Stimulated activated CD8-positive, alpha-beta memory T cell treated with anti-CD3 and anti-CD28 coated beads, Interleukin-12 subunit alpha, Interleukin-12 subunit beta, amount 100 ng/mL, for 4 hours (primary cell): ENCODE data around the gene NEGR1.
"Not testable (repeated sequence)": the region's sequence is repeated elsewhere in the genome, so short reads cannot be mapped to it uniquely, and the experiment has no call there.

Experiments used
- DNase-seq: peaks from one replicate; pipeline ENCODE4 v3.0.0-alpha.2; 2020; ENCODE audit warnings: low read depth

NEGR1 gene

GRCh38 chr1:71940261-71940660 is 342.1 kb downstream of the NEGR1 start:
- DNase-seq, result no peak

- DNase-seq, result no peak
These were observed 351.8 kb downstream of the NEGR1 start for GRCh38 chr1:71930511-71930910.

- DNase-seq, result no peak
These were observed 360.3 kb downstream of the NEGR1 start for GRCh38 chr1:71921935-71922559.

DNA sequence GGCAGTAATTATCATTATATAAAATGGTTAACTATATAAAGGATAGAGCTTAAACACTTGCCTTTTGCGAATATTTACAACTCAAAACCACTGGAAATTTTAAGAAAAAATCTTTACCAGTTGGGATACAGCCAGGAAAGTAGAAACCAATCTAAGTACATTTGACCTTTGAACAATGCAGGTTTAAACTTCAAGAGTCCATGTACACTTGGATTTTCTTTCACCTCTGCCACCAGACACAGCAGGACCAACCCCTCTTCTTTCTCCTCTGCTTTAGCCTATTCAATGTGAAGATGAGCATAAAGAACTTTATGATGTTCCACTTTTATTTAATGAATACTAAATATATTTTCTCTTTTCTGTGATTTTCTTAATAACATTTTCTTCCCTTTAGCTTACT is 361.1 kb downstream of the NEGR1 start:
- no peak for DNase-seq

GRCh38 chr1:71920556-71920955 is 361.8 kb downstream of the NEGR1 start:
- DNase-seq, result no peak

DNA sequence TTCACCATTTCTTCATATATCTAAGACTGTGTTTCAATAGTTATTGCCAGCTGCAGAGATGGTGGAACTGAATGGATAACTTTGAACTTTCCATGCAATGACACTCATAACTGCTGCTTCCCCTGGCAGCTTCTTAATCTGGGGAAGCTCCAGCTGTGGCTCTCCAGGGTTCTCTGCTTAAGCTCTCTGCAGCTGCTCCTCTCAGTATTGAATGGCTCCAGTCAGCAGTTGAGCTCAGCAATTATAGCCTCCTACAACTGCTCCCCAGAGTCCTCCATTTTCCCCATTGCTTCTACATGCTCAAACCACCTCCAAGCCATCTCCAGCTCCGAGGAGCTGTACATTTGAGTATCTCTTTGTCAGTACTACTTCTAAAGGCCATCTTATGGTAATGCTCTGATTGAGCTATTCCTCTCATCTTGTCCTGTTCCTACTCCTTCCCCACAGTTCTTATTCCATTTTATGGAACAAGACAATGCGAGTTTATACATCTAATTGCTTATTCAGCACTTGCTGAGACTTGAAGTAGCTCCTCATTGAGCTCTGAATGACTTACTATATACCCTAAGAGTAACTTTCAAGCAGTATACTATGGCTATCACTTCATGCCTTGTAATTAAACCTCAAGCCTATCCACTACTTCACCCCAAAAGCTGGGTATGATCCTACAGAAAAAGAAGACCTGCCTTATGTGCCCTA is 362.4 kb downstream of the NEGR1 start:
- DNase-seq, result no peak

DNA sequence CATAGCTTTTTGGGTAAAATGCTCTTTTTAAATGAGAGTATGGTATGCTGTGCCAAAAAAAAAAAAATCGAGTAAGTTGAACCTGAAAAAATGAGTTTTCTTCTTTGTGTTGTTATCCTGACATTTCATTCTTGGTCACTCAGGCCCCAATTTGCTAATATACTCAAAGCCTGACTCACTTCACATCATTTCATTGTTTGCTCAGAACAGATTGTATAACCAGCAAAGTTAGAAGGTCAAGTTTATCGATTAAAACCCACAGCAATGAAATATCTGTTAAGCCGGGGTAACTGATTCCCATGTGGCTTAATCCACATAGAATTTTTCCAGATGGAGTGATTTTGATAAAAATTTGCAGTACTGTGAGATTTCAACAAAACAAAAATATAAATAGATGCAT is 363.7 kb downstream of the NEGR1 start:
- DNase-seq, result no peak

DNA sequence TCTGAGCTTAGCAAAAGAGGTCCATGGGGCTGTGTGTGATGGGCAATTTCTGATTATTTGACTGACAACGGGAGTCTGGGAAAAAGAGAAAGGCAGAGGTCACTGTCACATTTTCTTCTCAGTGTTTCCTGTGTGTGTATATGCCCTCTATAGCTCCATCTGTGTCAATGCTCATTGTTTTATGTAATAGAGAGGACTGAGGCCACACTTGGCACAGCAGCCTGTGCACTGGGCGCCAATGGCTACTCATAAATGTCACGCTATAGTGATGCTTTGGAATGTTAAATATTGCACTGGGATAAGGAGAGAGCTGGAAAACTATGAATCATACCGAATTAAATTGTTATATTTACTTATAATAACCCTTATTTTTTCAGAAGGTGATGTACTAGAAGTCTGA is 365.4 kb downstream of the NEGR1 start:
- DNase-seq, result no peak

- no peak for DNase-seq
These were observed 367.7 kb downstream of the NEGR1 start for GRCh38 chr1:71914626-71915025.

- DNase-seq, result no peak
These were observed 373.4 kb downstream of the NEGR1 start for GRCh38 chr1:71908871-71909390.

GRCh38 chr1:71908303-71908702 is 374.0 kb downstream of the NEGR1 start:
- no peak for DNase-seq

GRCh38 chr1:71899881-71900280 is 382.5 kb downstream of the NEGR1 start:
- DNase-seq, result no peak

- not testable (repeated sequence) for DNase-seq
These were observed 394.2 kb downstream of the NEGR1 start for GRCh38 chr1:71888166-71888565.

- no peak for DNase-seq
These were observed 397.2 kb downstream of the NEGR1 start for GRCh38 chr1:71885171-71885570.

- DNase-seq, result no peak
These were observed 399.7 kb downstream of the NEGR1 start for GRCh38 chr1:71882637-71883036.

- no peak for DNase-seq
These were observed 400.1 kb downstream of the NEGR1 start for GRCh38 chr1:71882226-71882625.

DNA sequence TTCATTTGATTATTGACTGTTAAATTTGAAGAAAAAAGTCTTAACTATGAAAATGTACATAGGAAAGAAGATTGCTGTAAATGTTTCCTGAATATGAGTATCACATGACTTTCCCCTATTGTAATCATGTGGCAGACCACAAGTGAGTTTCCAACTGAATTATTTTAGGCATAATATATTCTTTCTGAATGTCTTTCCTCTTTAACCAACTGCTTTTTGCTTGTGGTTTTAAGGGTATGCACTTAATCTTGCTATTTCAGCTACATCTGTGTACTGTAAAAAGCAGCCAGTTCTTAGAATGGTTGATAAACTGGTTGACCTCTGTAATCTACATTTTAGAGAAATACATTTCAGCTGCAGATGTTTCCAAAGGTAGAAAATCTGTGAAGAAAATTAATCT is 400.7 kb downstream of the NEGR1 start:
- no peak for DNase-seq

- no peak for DNase-seq
These were observed 413.0 kb downstream of the NEGR1 start for GRCh38 chr1:71869326-71869725.

DNA sequence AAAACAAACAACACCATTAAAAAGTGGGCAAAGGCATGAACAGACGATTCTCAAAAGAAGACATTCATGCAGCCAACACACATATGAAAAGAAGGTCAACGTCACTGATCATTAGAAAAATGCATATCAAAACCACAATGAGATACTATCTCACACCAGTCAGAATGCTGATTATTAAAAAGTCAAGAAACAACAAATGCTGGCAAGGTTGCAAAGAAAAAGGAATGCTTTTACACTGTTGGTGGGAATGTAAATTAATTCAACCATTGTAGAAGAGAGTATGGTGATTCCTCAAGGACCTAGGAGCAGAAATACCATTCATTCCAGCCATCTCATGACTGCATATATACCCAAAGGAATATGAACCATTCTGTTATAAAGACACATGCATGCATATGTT is 419.6 kb downstream of the NEGR1 start:
- no peak for DNase-seq

DNA sequence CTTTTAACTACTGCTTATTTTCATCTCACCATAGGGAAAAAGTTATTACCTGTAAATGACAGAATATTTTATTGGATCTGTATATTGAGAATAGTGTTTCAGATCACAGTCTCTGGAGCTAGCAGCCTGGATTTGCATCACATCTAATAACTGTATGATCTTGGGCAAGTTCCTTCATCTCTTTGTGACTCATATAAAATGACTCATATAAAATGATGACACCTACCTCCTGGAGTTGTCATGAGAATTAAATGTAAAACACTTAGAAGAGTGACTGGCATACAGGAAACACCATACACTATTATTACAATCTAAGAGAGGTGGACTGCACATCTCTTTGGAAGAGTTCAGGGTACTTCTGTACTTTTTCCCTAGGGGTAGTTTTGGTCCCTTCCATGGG is 421.3 kb downstream of the NEGR1 start:
- DNase-seq, result no peak

DNA sequence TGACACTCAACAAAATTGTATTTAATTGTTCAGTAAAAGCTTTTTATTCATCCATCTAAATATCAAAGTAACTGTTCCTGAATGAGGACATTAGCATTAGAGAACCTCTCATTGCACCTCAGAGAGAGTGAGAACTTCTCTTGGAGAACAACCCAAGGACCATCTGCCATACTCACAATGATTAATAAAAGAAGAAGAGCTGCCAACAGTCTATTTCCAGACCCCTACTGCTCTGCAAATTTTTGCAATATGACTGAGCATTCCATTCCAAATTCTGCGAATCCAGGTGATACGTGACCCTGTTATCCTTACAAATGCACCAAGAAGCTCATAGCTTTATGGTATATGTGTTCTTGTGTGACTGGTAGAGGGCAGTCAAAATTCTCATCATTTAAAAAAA is 422.5 kb downstream of the NEGR1 start:
- DNase-seq, result no peak

DNA sequence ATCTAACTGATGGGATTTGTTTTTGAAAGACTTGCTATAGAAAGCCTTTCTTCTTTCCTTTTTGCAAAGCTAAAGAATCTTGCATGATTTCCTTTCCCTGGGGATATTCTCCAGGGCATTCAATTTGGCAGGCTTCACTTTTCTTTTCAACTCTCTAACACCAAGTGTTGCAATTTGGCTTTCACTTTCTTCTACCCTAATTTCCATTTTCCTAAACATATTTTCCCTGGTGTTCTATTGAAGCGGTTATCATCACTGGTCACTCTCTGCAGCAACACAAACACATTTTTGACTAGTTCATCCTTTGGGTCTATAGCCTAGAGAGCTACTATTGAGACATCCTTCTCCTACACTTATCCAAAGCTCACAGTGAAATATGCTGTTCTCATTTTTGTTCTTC is 424.5 kb downstream of the NEGR1 start:
- no peak for DNase-seq

- DNase-seq, result no peak
These were observed 429.0 kb downstream of the NEGR1 start for GRCh38 chr1:71853360-71853759.

DNA sequence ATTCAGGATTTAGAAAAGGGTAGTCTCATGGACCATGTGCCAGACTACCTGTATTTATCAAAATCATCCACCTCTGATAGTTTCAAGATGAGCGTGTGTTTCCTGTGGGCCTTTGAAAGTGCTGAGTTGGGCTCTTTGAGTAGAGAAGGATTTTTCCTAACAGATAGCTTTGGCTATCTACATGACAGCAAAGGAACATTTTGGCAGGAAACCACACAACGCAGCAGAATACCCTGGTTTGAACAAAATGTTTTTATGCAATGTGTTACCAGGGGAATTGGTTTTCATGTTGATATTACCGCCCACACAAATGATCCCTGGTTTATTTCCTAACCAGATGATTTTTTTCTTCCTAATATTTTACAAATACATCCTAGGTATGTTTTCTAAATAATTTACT is 431.4 kb downstream of the NEGR1 start:
- DNase-seq, result no peak
